Measurements from ENCODE around the gene MPP4.

- no peak for TF ChIP-seq YY1 (IDR thresholded peaks at IDR 0.05; ENCODE audit: insufficient read depth, insufficient read length)
- TF ChIP-seq SUZ12 (IDR thresholded peaks at IDR 0.05; ENCODE audit: extremely low read depth, insufficient read depth, insufficient read length): no peak
Measured at GRCh38 chr2:201709747-201710146, 11.3 kb upstream of the MPP4 start.

Measured in NT2/D1 (cell line).